Body of pancreas (tissue), 4 donors: Measurements from ENCODE around the gene SLC24A5. TPM values are rescaled to one million over a fixed set of nuclear protein-coding genes. Genes with fewer than 3 reads are reported as not detected.

Source experiments
- ATAC-seq: fragments of 150-250 bp; one replicate; pipeline ENCODE4 v1.9.1; 2016
- DNase-seq, 4 donors: peaks; one replicate each; pipeline ENCODE4 v3.0.0-alpha.2; 2019
- H3K27ac ChIP-seq, 4 donors: fragments of 200-600 bp; sonication (generic); 1 replicate in 3 of 4; 2 replicates in 1 of 4; pipeline versions ENCODE4 v1.5.1 to v1.6.1; 2016 to 2019; ENCODE audit warnings: mild to moderate bottlenecking in 1 of 4, mixed read lengths in 1 of 4, moderate library complexity in 1 of 4
- H3K27me3 ChIP-seq, 2 donors: fragments of 200-600 bp; sonication (generic); one replicate each; pipeline ENCODE4 v1.6.0; 2016; ENCODE audit warnings: mild to moderate bottlenecking in 1 of 2
- H3K36me3 ChIP-seq, 2 donors: fragments of 200-600 bp; sonication (generic); replicated peaks in 1 of 2; 2 replicates each; pipeline ENCODE4 v1.5.1; 2016; ENCODE audit warnings: low read depth in 2 of 2; ENCODE audit not compliant: insufficient read depth in 1 of 2
- H3K4me1 ChIP-seq: fragments of 200-600 bp; sonication (generic); one replicate; pipeline ENCODE4 v1.6.0; 2016
- H3K4me3 ChIP-seq, 2 donors: fragments of 200-600 bp; sonication (generic); 1 replicate in 1 of 2; 2 replicates in 1 of 2; pipeline ENCODE4 v1.5.1; 2016 to 2019
- H3K9me3 ChIP-seq, 3 donors: fragments of 200-600 bp; sonication (generic); 1 replicate in 2 of 3; 2 replicates in 1 of 3; pipeline ENCODE4 v1.5.1; 2016
- POLR2A ChIP-seq, 3 donors: fragments of 450-650 bp; IDR thresholded peaks; one replicate each; pipeline ENCODE4 v1.6.1; 2016; ENCODE audit warnings: antibody characterized with exemption in 3 of 3, mild to moderate bottlenecking in 2 of 3
- WGBS, 2 donors: methylation state at CpG; one replicate each; pipeline ENCODE4 v1.1.5; 2017; 5-methylcytosine and 5-hydroxymethylcytosine counted together
- intact Hi-C: fragments of 100-400 bp; cut with DNase I; formaldehyde crosslinking; loops from one replicate; pipeline ENCODE4 v1.15.1; 2023
- total RNA-seq, 2 donors: library from RNA; depleted of rRNA; stranded (reverse); fragments of >200 nt; gene quantifications; one replicate each; pipeline ENCODE4 v1.1.0, GENCODE V29; 2016
- TF ChIP-seq, protein P1 (sequence below), 7 experiments: fragments of 450-650 bp in 4 of 7; fragments of 200-600 bp in 3 of 7; sonication (generic) in 3 of 7; IDR thresholded peaks; one replicate each; pipeline ENCODE4 v1.5.1; 2016 to 2019; ENCODE audit warnings: antibody characterized with exemption in 7 of 7

The SLC24A5 gene
- total RNA-seq, 2 donors from 2014 or later: not detected

DNA sequence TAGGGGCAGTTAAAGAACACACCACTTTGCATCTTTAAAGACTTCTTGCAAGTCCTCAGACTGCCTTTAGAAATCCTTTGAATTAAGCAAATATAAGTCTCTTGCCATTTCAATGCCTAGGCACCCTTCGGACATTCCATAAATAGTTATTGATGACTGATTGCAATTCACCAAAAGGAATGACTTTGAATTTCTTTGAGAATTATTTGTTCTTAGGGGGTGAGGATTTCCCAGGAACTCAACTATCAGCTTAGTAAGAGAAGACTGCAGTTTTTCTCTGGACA lies 57.8 kb downstream of the SLC24A5 start:
- no peak for ATAC-seq
- H3K27me3 ChIP-seq: no peaks in the 10 kb centered on the region
- peaks cover 9% of the 10 kb centered on the region for H3K4me1 ChIP-seq
- WGBS, 2 donors: 60 to 86% methylated on average over 1 of the region's 1 CpG
- H3K27ac ChIP-seq: peak overlapping the region in 2 of 4 donors; percentile 59 to 83
- no peaks in the 10 kb centered on the region for H3K9me3 ChIP-seq
- intact Hi-C loops: no loop called here
- H3K36me3 ChIP-seq: no peaks in the 10 kb centered on the region
- DNase-seq: no peak
- TF ChIP-seq, protein P1, sequence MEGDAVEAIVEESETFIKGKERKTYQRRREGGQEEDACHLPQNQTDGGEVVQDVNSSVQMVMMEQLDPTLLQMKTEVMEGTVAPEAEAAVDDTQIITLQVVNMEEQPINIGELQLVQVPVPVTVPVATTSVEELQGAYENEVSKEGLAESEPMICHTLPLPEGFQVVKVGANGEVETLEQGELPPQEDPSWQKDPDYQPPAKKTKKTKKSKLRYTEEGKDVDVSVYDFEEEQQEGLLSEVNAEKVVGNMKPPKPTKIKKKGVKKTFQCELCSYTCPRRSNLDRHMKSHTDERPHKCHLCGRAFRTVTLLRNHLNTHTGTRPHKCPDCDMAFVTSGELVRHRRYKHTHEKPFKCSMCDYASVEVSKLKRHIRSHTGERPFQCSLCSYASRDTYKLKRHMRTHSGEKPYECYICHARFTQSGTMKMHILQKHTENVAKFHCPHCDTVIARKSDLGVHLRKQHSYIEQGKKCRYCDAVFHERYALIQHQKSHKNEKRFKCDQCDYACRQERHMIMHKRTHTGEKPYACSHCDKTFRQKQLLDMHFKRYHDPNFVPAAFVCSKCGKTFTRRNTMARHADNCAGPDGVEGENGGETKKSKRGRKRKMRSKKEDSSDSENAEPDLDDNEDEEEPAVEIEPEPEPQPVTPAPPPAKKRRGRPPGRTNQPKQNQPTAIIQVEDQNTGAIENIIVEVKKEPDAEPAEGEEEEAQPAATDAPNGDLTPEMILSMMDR (IDR thresholded peaks at IDR 0.05): no peak
- no peak for TF ChIP-seq POLR2A (IDR thresholded peaks at IDR 0.05)
- H3K4me3 ChIP-seq: no peak overlapping the region

DNA sequence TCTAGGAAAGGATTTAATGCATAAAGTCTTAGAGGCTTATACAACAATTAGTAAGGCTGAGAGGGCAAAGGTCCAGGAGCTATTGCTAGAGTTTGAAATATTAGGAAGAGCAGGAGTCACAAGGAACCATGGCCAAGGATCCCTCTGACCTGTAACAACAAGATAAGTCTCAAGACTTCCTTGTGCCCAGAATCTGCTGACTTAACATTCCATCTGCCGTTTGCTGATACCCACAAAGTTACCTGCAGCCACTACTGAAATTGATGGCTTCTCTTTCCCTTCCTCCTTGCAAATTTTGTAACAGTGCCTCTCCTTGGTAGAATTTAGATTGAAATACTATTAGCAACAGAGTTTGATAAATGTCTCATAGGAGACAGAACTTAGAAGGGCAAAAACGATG lies 62.0 kb downstream of the SLC24A5 start:
- no peak for ATAC-seq
- no peaks in the 10 kb centered on the region for H3K27me3 ChIP-seq
- WGBS, 2 donors: 46 to 56% methylated on average over 2 of the region's 2 CpGs
- H3K4me1 ChIP-seq: no peaks in the 10 kb centered on the region
- H3K36me3 ChIP-seq: no peaks in the 10 kb centered on the region
- intact Hi-C loops: no loop called here
- no peak overlapping the region for H3K27ac ChIP-seq
- H3K4me3 ChIP-seq: no peak overlapping the region
- no peaks in the 10 kb centered on the region for H3K9me3 ChIP-seq
- TF ChIP-seq POLR2A (IDR thresholded peaks at IDR 0.05): no peak
- TF ChIP-seq, protein P1 (IDR thresholded peaks at IDR 0.05): no peak
- DNase-seq: no peak

DNA sequence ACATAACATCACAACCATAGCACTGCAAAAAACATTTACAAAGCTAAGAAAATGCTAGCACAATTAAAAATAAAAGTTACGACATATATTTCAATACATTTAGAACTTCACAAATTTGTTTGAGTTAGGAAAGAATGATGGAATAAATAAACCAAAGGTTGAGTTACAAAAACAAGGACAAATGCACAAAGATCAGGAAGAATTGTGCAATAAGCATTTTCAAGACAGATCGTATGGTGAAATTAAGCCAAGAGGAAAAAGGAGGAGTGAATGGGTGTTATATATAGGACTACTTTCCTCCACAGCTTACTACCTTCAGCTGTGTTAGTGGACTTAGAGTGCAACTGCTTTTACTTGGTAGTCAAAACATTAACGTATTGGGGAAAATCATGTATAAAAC lies 64.7 kb downstream of the SLC24A5 start:
- Histone ChIP-seq H3K9me3 (no peaks in the 10 kb centered on the region), H3K36me3 (no peaks in the 10 kb centered on the region), H3K27ac (no peak overlapping the region), H3K4me1 (no peaks in the 10 kb centered on the region), H3K27me3 (no peaks in the 10 kb centered on the region), H3K4me3 (no peak overlapping the region)
- WGBS, 2 donors: 68 to 69% methylated on average over 3 of the region's 3 CpGs
- intact Hi-C loops: no loop called here
- TF ChIP-seq, protein P1 (IDR thresholded peaks at IDR 0.05): no peak
- TF ChIP-seq POLR2A (IDR thresholded peaks at IDR 0.05): no peak
- ATAC-seq: no peak
- DNase-seq: no peak

DNA sequence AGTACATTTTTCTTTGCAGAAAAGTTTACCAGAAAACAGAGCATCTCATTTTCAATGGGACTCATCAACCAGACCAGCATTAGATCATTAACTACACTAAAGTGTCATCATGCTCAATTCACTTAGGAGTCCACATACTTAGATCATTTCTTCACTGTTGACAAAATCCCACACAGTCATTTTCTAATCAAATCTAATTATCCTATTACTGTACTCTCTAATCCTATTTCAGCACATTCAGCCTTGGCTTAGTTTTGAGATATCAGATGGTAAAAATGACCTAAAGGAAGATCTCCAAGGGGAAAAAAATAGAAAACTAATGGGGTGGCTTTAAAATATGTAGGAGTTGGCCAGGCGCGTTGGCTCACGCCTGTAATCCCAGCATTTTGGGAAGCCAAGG lies 65.5 kb downstream of the SLC24A5 start:
- no peaks in the 10 kb centered on the region for H3K9me3 ChIP-seq
- TF ChIP-seq POLR2A (IDR thresholded peaks at IDR 0.05): no peak
- TF ChIP-seq, protein P1 (IDR thresholded peaks at IDR 0.05): no peak
- DNase-seq: no peak
- H3K36me3 ChIP-seq: no peaks in the 10 kb centered on the region
- intact Hi-C loops: no loop called here
- H3K27ac ChIP-seq: no peak overlapping the region
- no peak for ATAC-seq
- 78 to 89% methylated on average over 3 of the region's 3 CpGs for WGBS, 2 donors
- H3K27me3 ChIP-seq: no peaks in the 10 kb centered on the region
- H3K4me3 ChIP-seq: no peak overlapping the region
- peaks cover 1% of the 10 kb centered on the region for H3K4me1 ChIP-seq

DNA sequence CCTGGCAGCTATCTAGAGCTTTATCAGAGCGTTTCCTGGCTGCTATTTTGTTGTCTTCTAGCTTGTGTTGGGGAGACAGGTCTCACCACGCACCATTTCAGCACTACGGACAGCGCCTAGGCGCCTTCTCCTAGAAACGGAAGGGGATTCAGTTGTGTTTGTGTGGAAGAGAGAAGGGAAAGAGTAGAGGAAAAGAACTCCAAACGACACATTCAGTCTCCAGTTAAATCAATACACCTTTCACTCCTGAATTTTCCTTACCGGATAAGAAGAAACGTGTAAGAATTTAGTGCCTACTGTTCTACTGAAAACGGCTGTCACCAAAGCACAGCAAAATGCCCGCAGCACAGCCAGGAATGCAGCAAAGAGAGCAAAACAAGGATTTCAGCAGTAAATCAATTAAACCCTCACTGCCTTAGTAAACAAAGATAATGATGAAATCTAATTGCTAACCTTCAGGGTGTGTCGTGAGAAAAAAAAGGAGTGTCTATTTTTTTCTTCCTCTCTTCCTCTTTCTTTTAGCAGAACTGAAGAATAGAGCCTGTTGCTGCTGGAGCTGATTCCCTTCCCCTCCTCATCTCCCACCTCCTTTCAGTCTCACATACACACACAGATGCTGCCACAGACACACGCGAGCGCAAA lies 70.3 kb downstream of the SLC24A5 start:
- no peak for TF ChIP-seq POLR2A (IDR thresholded peaks at IDR 0.05)
- TF ChIP-seq, protein P1 (IDR thresholded peaks at IDR 0.05): no peak
- Histone ChIP-seq H3K9me3 (no peaks in the 10 kb centered on the region), H3K27ac (no peak overlapping the region), H3K36me3 (no peaks in the 10 kb centered on the region), H3K4me1 (peaks cover 5% of the 10 kb centered on the region), H3K4me3 (no peak overlapping the region), H3K27me3 (no peaks in the 10 kb centered on the region)
- intact Hi-C loops: no loop called here
- peak; percentile 53 for ATAC-seq
- WGBS, 2 donors: 3 to 4% methylated on average over 15 of the region's 15 CpGs
- peak; percentile 54 to 80 (median 70) for DNase-seq
